Neural progenitor cell (in vitro differentiated cells): Measurements from ENCODE around the gene TFCP2.

Source experiments
- EZH2phosphoT487 ChIP-seq: fragments of 200-600 bp; sonication (generic); IDR thresholded peaks from 2 replicates; pipeline ENCODE4 v1.6.1; 2017; ENCODE audit warnings: antibody characterized with exemption
- TF ChIP-seq, protein P1 (sequence below): fragments of 200-600 bp; sonication (generic); IDR thresholded peaks from 2 replicates; pipeline ENCODE4 v1.5.1; 2017; ENCODE audit warnings: antibody characterized with exemption, mild to moderate bottlenecking

DNA sequence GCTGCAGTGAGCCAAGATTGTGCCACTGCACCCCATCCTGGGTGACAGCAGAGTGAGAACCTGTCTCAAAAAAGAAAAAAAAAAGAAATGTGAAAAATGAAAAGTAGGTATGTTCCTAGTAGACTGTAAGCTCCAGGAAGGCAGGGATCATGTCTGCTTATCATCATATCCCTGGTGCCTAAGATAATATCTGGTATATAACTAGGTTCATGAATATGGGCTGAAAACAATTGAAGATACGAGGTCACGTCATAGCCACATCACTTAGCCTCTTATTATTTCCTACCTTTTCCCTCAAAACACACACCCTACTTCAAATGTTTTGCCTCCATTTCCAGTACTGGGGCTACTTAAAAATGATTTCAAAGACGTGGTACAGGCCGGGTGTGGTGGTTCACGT lies 42.0 kb upstream of the TFCP2 start:
- TF ChIP-seq, protein P1, sequence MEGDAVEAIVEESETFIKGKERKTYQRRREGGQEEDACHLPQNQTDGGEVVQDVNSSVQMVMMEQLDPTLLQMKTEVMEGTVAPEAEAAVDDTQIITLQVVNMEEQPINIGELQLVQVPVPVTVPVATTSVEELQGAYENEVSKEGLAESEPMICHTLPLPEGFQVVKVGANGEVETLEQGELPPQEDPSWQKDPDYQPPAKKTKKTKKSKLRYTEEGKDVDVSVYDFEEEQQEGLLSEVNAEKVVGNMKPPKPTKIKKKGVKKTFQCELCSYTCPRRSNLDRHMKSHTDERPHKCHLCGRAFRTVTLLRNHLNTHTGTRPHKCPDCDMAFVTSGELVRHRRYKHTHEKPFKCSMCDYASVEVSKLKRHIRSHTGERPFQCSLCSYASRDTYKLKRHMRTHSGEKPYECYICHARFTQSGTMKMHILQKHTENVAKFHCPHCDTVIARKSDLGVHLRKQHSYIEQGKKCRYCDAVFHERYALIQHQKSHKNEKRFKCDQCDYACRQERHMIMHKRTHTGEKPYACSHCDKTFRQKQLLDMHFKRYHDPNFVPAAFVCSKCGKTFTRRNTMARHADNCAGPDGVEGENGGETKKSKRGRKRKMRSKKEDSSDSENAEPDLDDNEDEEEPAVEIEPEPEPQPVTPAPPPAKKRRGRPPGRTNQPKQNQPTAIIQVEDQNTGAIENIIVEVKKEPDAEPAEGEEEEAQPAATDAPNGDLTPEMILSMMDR, result no peak
- no peak for TF ChIP-seq EZH2phosphoT487
